ENCODE data around the gene THAP11. TPM values are rescaled to one million over a fixed set of nuclear protein-coding genes. Genes with fewer than 3 reads are reported as not detected.
A peak's percentile ranks its signal among the peaks of the same experiment; 100 is the strongest.

The THAP11 gene
- total and polyA plus RNA-seq, 2 of the 4 experiments (the other 2 are of a cell fraction), result 13.3 to 14.5 TPM

DNA sequence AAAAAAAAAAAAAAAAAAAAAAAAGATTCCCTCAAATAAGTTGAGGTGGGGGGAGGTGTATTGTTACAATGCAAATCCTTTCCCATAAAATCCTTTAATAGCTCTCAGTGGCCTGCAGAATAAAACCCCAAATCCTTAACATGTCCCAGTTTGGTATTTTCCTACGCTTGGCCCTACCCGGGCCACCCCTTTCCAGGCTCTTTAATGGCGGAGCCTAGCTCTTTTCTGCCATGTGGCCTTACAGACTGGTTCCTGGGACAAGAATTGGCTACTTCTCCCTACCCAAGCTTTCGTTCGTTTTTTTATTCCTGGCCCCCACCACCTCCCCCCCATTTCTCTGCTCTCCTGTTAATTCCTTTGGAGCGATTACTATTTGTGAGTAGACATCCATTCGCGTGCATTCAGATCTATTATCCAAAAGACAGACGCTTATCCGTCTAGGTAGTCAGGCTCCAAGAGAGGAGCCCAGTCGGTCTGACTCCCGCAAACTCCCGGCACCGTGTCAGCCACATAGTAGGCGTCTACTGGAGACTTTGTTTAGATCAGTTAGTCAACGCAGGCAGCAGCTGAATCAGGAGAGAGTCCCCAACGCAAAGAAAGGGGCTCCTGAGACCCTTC, 813 bp upstream of the THAP11 start:
- WGBS, 2 experiments (ENCODE audit: extremely low coverage in 2 of 2, insufficient read length in 1 of 2), result 64% methylated on average over 6 of the region's 17 CpGs; no CpG with 5 or more reads in 1 of the 2 experiments
- dilution Hi-C loops (cut with HindIII; ENCODE audit: low sequenced_read_pairs, unreplicated experiment), result no loop called here

More for the DNA sequence above, 813 bp upstream of the THAP11 start:
- peak overlapping the region; percentile 99 for H2AK9ac ChIP-seq (replicated peaks; ENCODE audit: low read depth, low read length, poor library complexity)
- 0 out of 3 replicates have a peak overlapping the region, but pooled peaks have one; percentile 18 for H2BK15ac ChIP-seq (ENCODE audit: low read depth, low read length)
- DNase-seq (no peak), ATAC-seq (ENCODE audit: low read depth) (no peak)
- POLR2A ChIA-PET (ENCODE audit: unreplicated experiment), result no interaction called here
- peak overlapping the region; percentile 46 for H3K27ac ChIP-seq (ENCODE audit: insufficient read depth, low read length)
- H3K9me3 ChIP-seq (ENCODE audit: control insufficient read depth, insufficient read depth, low read length), result no peaks in the 10 kb centered on the region
- in situ Hi-C loops (cut with MboI; ENCODE audit: low sequenced_read_pairs), result no loop called here
- peak overlapping the region; percentile 81 for H4K5ac ChIP-seq (ENCODE audit: low read depth, low read length)
- H3K9me1 ChIP-seq (ENCODE audit: insufficient read depth, low read length), result peaks cover 21% of the 10 kb centered on the region
- H4K8ac ChIP-seq (ENCODE audit: low read depth in 2 of 2, low read length in 2 of 2), result peak overlapping the region; percentile 80 to 96
- peak overlapping the region; percentile 42; the same call in 1 of the 2 replicates for H3K23ac ChIP-seq (ENCODE audit: low read depth, low read length)
- peak overlapping the region; percentile 15; the same call in 1 of the 2 replicates for H3K9ac ChIP-seq (ENCODE audit: low read depth, low read length)
- H3K18ac ChIP-seq (ENCODE audit: low read depth, low read length), result peak overlapping the region; percentile 31; the same call in 1 of the 2 replicates
- TF ChIP-seq SMC3 (IDR thresholded peaks at IDR 0.05; ENCODE audit: low read depth, low read length), result no peak
- TF ChIP-seq, protein P1, sequence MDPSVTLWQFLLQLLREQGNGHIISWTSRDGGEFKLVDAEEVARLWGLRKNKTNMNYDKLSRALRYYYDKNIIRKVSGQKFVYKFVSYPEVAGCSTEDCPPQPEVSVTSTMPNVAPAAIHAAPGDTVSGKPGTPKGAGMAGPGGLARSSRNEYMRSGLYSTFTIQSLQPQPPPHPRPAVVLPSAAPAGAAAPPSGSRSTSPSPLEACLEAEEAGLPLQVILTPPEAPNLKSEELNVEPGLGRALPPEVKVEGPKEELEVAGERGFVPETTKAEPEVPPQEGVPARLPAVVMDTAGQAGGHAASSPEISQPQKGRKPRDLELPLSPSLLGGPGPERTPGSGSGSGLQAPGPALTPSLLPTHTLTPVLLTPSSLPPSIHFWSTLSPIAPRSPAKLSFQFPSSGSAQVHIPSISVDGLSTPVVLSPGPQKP (IDR thresholded peaks at IDR 0.05; ENCODE audit: borderline replicate concordance, low read depth, low read length), result no peak
- TF ChIP-seq MXI1 (IDR thresholded peaks at IDR 0.05; ENCODE audit: borderline replicate concordance, low read depth, low read length), result no peak
- TF ChIP-seq FOS (IDR thresholded peaks at IDR 0.05; ENCODE audit: low read depth, low read length), result no peak
- no peak for TF ChIP-seq NFE2L2 (IDR thresholded peaks at IDR 0.05; ENCODE audit: low read depth, low read length)
- no peak for TF ChIP-seq RAD21 (IDR thresholded peaks at IDR 0.05; ENCODE audit: low read length)
- no peaks in the 10 kb centered on the region for H3K27me3 ChIP-seq (ENCODE audit: control insufficient read depth, insufficient read depth, low read length)
- BruUV-seq (replicated peaks), result no TSS peak
- no peak overlapping the region for H2BK20ac ChIP-seq (ENCODE audit: low read depth, low read length)
- peak overlapping the region; percentile 23 for H2BK5ac ChIP-seq (ENCODE audit: low read depth, low read length, poor library complexity, severe bottlenecking)
- H4K20me1 ChIP-seq (ENCODE audit: insufficient read depth, low read length), result peaks cover 13% of the 10 kb centered on the region
- H3K4me2 ChIP-seq (ENCODE audit: low read depth, low read length), result peak overlapping the region; percentile 67
- intact Hi-C loops (cut with micrococcal nuclease), result no loop called here
- H3K36me3 ChIP-seq (ENCODE audit: control insufficient read depth, insufficient read depth, low read length), result no peaks in the 10 kb centered on the region
- H4K91ac ChIP-seq (ENCODE audit: insufficient read depth, low read depth, low read length), result peak overlapping the region; percentile 79
- H3K4me1 ChIP-seq (ENCODE audit: control insufficient read depth, insufficient read depth, low read length), result peaks cover 13% of the 10 kb centered on the region
- no peak overlapping the region for H3K56ac ChIP-seq (ENCODE audit: extremely low read depth, insufficient read depth, low read length)
- H3K79me1 ChIP-seq (ENCODE audit: low read depth in 1 of 2, low read length in 2 of 2), result peaks cover 24 to 43% of the 10 kb centered on the region in 2 experiments
- CTCF ChIA-PET, result no interaction called here
- H3K4me3 ChIP-seq (ENCODE audit: insufficient read depth, low read depth, low read length), result peak overlapping the region; percentile 17; the same call in 1 of the 2 replicates
- peak overlapping the region; percentile 82 for H3K4ac ChIP-seq (ENCODE audit: low read depth, low read length)
- no peak overlapping the region for H2AK5ac ChIP-seq (ENCODE audit: low read depth, low read length)
- peak overlapping the region; percentile 100 for H2AFZ ChIP-seq (replicated peaks; ENCODE audit: low read length, poor library complexity)
- peak overlapping the region; percentile 49; the same call in 1 of the 2 replicates for H2BK120ac ChIP-seq (ENCODE audit: low read depth, low read length)
- peak overlapping the region; percentile 85 for H3K14ac ChIP-seq (replicated peaks; ENCODE audit: low read depth, low read length)
